Osteocyte (in vitro differentiated cells): ENCODE measurements around the gene ZNF283. TPM values are rescaled to one million over a fixed set of nuclear protein-coding genes. Genes with fewer than 3 reads are reported as not detected.
"Not testable (repeated sequence)": the region's sequence is repeated elsewhere in the genome, so short reads cannot be mapped to it uniquely, and the experiment has no call there.

Experiments used
- DNase-seq: peaks from one replicate; pipeline ENCODE4 v3.0.0; 2021; ENCODE audit warnings: mixed read lengths; ENCODE audit not compliant: unreplicated experiment; ENCODE audit errors: extremely low spot score
- H3K27ac Mint-ChIP-seq: one replicate; pipeline ENCODE4 v1.8.0; 2021; ENCODE audit warnings: mild to moderate bottlenecking, mixed read lengths; ENCODE audit not compliant: unreplicated experiment
- H3K27me3 Mint-ChIP-seq: one replicate; pipeline ENCODE4 v1.8.0; 2021; ENCODE audit warnings: mixed read lengths; ENCODE audit not compliant: unreplicated experiment
- H3K36me3 Mint-ChIP-seq: one replicate; pipeline ENCODE4 v1.8.0; 2021; ENCODE audit warnings: mixed read lengths; ENCODE audit not compliant: unreplicated experiment
- H3K4me1 Mint-ChIP-seq: one replicate; pipeline ENCODE4 v1.8.0; 2021; ENCODE audit warnings: mixed read lengths; ENCODE audit not compliant: unreplicated experiment
- H3K4me3 Mint-ChIP-seq: one replicate; pipeline ENCODE4 v1.8.0; 2021; ENCODE audit warnings: mild to moderate bottlenecking, moderate library complexity, mixed read lengths; ENCODE audit not compliant: unreplicated experiment
- H3K9me3 Mint-ChIP-seq: one replicate; pipeline ENCODE4 v1.8.0; 2021; ENCODE audit warnings: mixed read lengths; ENCODE audit not compliant: unreplicated experiment
- total RNA-seq: library from RNA; stranded (reverse); gene quantifications from 2 replicates; pipeline ENCODE4 v1.2.1, GENCODE V29; 2021
- TF ChIP-seq, protein P1 (sequence below): fragments of 200-600 bp; sonication (generic); IDR thresholded peaks from 2 replicates; pipeline ENCODE4 v1.5.0; 2021; ENCODE audit warnings: antibody characterized with exemption, mild to moderate bottlenecking, moderate library complexity

Gene ZNF283
- total RNA-seq, 1 donor from 2014 or later, result 9.8 TPM

DNA sequence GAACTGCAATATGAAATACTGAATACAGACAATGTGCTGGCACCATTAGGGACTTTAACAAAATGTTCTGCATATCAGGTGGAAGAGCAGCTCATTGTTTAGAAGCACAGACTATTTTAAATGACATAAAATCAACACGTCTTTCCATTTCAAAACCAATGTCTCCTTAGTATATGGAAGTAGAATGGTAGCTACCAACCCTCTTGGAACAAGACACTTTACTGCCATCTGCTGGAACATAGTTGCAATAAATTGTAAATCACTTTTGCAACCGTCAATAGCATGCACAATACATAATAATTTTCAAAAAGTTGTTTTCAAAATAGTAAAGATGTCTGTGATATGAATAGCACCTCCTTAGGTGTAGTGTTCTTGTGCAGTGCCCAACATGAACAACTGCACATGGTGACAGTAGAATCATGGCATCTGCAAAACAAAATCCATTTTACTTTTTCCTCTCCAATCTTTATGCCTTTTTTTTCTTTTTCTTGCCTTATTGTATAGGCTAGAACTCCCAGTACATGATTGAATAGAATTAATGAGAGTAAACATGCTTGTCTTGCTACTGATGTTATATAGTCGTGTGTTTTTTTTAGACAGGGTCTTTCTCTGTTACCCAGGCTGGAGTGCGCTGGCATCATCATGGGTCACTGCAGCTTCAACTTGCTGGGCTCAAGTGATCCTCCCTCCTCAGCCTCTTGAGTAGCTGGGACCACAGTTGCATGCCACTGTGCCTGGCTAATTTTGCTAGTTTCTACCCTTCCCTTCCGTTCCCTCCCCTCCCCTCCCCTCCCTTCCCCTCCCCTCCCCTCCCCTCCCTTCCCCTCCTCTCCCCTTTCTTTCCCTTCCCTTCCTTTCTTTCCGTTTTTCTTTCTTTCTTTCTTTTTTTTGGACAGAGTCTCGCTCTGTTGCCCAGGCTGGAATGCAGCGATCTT lies 17.1 kb upstream of the ZNF283 start:
- no peak for DNase-seq
- Mint-ChIP-seq H3K9me3 (no peaks in the 10 kb centered on the region), H3K27ac (no peak overlapping the region), H3K4me3 (no peak overlapping the region), H3K36me3 (no peaks in the 10 kb centered on the region), H3K4me1 (no peaks in the 10 kb centered on the region), H3K27me3 (peaks cover 44% of the 10 kb centered on the region)
- TF ChIP-seq, protein P1, sequence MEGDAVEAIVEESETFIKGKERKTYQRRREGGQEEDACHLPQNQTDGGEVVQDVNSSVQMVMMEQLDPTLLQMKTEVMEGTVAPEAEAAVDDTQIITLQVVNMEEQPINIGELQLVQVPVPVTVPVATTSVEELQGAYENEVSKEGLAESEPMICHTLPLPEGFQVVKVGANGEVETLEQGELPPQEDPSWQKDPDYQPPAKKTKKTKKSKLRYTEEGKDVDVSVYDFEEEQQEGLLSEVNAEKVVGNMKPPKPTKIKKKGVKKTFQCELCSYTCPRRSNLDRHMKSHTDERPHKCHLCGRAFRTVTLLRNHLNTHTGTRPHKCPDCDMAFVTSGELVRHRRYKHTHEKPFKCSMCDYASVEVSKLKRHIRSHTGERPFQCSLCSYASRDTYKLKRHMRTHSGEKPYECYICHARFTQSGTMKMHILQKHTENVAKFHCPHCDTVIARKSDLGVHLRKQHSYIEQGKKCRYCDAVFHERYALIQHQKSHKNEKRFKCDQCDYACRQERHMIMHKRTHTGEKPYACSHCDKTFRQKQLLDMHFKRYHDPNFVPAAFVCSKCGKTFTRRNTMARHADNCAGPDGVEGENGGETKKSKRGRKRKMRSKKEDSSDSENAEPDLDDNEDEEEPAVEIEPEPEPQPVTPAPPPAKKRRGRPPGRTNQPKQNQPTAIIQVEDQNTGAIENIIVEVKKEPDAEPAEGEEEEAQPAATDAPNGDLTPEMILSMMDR, result peak; percentile 62

DNA sequence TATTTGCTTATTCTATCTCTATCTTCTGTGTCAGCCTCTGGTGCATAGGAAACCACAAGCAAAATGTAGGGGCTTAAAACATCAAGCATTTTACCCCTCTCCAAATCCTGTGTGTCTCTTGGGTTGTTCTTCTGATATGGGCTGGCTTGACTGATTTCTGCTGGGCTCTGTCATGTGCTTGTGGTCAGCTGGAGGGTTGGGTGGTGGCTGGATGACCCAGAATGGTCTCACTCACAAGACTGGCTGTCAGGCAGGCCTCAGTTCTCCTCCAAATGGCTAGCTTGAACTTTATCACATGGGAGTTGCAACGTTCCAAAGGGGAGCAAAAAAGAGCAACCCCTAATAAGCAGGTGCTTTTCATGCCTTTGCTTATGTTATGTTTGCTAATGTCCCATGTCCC lies 15.3 kb upstream of the ZNF283 start:
- Mint-ChIP-seq H3K27ac (no peak overlapping the region), H3K4me3 (no peak overlapping the region), H3K36me3 (no peaks in the 10 kb centered on the region), H3K9me3 (no peaks in the 10 kb centered on the region), H3K4me1 (no peaks in the 10 kb centered on the region), H3K27me3 (peaks cover 44% of the 10 kb centered on the region)
- no peak for DNase-seq
- TF ChIP-seq, protein P1, result no peak

DNA sequence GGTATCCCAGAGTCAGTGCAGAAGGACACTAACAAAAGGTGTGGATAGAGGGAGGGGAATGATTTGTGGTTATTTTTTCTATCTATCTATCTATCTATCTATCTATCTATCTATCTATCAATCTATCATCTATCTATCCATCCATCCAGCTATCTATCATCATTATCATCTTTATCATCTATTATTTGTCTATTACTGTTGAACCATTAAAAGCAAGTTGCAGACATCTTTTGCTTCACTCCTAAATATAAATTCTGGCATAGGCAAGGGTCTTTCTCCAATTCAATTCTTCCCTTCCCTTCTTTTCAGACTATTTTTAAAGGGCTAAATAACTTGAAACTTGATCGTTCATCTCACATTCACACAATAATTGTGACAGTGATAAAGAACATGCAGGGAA lies 14.9 kb upstream of the ZNF283 start:
- H3K9me3 Mint-ChIP-seq, result no peaks in the 10 kb centered on the region
- no peak overlapping the region for H3K27ac Mint-ChIP-seq
- H3K27me3 Mint-ChIP-seq, result peaks cover 46% of the 10 kb centered on the region
- no peaks in the 10 kb centered on the region for H3K4me1 Mint-ChIP-seq
- no peak overlapping the region for H3K4me3 Mint-ChIP-seq
- TF ChIP-seq, protein P1, result no peak
- no peaks in the 10 kb centered on the region for H3K36me3 Mint-ChIP-seq
- no peak for DNase-seq

DNA sequence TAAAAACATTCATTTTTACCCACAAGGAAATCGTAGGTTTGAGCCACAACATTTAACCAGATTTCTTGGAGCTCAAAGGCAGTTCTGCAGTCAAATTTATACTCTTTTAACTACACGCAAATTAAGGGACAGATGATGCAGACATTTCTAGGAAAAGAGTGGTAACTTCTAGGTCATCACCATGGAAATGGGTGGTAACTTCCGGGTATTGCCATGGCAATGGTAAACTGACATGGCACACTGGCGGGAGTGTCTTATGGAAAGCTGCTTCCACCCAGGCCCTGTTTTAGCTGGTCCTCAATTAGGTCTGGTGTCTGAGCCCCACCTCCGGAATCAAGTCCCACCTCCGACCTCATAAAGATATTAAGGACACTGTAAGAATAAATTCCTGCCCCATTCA lies 14.4 kb upstream of the ZNF283 start:
- TF ChIP-seq, protein P1, result no peak
- H3K27ac Mint-ChIP-seq, result no peak overlapping the region
- no peak overlapping the region for H3K4me3 Mint-ChIP-seq
- H3K36me3 Mint-ChIP-seq, result no peaks in the 10 kb centered on the region
- no peaks in the 10 kb centered on the region for H3K9me3 Mint-ChIP-seq
- H3K27me3 Mint-ChIP-seq, result peaks cover 43% of the 10 kb centered on the region
- no peak for DNase-seq
- no peaks in the 10 kb centered on the region for H3K4me1 Mint-ChIP-seq

DNA sequence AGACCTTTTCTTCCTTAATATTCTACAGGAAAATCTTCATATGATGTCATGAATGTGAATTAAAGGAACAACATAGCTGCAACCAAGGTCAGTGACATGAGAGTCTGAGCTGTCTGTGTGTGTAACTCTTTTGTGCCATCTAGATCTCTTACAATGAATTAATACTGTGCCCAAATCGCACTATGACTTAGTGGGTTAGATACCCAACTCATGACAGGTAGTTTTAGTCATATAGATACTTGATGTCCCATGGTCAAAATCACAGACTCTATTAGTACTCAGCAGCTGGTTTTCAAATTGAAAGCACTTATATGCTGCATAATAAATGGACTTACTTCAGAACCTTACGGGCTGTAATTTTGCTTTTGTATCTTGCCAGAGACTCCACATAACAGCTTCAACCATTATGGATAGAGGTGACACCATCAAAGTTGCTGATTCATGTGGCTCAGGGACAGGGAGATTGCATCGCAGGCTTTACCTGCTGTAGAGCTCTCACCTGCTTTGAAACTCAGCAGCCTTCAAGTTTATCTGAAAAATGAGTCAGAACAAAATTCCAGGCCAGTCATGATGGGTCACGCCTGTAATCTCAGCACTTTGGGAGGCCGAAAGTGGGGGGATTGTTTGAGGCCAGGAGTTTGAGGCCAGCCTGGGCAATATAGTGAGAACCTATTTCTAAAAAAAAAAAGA lies 12.3 kb upstream of the ZNF283 start:
- TF ChIP-seq, protein P1, result no peak
- no peaks in the 10 kb centered on the region for H3K4me1 Mint-ChIP-seq
- DNase-seq, result no peak
- no peak overlapping the region for H3K27ac Mint-ChIP-seq
- no peaks in the 10 kb centered on the region for H3K9me3 Mint-ChIP-seq
- peaks cover 38% of the 10 kb centered on the region for H3K27me3 Mint-ChIP-seq
- H3K4me3 Mint-ChIP-seq, result no peak overlapping the region
- no peaks in the 10 kb centered on the region for H3K36me3 Mint-ChIP-seq

DNA sequence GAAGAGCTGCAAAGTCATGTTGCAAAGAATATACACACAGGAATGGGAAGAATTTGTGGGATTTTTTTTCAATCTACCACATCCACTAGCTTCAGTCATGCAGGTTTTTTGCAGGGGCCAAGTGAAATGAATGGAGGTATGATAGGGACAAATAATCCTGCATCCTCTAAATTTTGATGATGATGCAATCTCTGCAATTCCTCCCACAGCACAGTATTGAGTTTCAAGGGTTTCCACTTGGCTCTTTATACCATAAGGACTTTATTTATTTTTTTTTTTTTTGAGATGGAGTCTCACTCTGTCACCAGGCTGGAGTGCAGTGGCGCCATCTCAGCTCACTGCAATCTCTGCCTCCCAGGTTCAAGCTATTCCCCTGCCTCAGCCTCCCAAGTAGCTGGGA lies 9.7 kb upstream of the ZNF283 start:
- not testable (repeated sequence) for H3K27ac Mint-ChIP-seq, H3K9me3 Mint-ChIP-seq, DNase-seq, H3K4me1 Mint-ChIP-seq, H3K36me3 Mint-ChIP-seq, H3K4me3 Mint-ChIP-seq
- peaks cover 39% of the 10 kb centered on the region for H3K27me3 Mint-ChIP-seq
